ENCODE data around the gene MAN2A2.

The MAN2A2 gene

GRCh38 chr15:90947577-90948357 is 44.7 kb downstream of the MAN2A2 start:
- no peak for DNase-seq

- DNase-seq: no peak
Observed at GRCh38 chr15:90948506-90948905, 45.4 kb downstream of the MAN2A2 start.

GRCh38 chr15:90949979-90950675 is 47.0 kb downstream of the MAN2A2 start:
- DNase-seq: no peak

GRCh38 chr15:90950676-90951075 is 47.6 kb downstream of the MAN2A2 start:
- DNase-seq: no peak

- no peak for DNase-seq
Observed at GRCh38 chr15:90952901-90953677, 50.0 kb downstream of the MAN2A2 start.

- DNase-seq: no peak
Observed at GRCh38 chr15:90953947-90954711, 51.0 kb downstream of the MAN2A2 start.

GRCh38 chr15:90954712-90955623 is 51.9 kb downstream of the MAN2A2 start, which contains the start of gene RCCD1:
Gene RCCD1 (plus strand): TSS chr15:90954884. CDS start chr15:90956735, 1,851 bp downstream.
- DNase-seq: peak; percentile 94

GRCh38 chr15:90955624-90956273 is 52.6 kb downstream of the MAN2A2 start:
- DNase-seq: no peak

GRCh38 chr15:90956274-90957030 is 53.4 kb downstream of the MAN2A2 start:
- peak; percentile 55 for DNase-seq

GRCh38 chr15:90957031-90957790 is 54.1 kb downstream of the MAN2A2 start:
- DNase-seq: no peak

GRCh38 chr15:90957791-90958190 is 54.7 kb downstream of the MAN2A2 start:
- no peak for DNase-seq

GRCh38 chr15:90959028-90959595 is 56.0 kb downstream of the MAN2A2 start:
- no peak for DNase-seq

- no peak for DNase-seq
Observed at GRCh38 chr15:90959894-90960293, 56.8 kb downstream of the MAN2A2 start.

GRCh38 chr15:90960298-90961091 is 57.4 kb downstream of the MAN2A2 start:
- DNase-seq: no peak

GRCh38 chr15:90962021-90962420 is 58.9 kb downstream of the MAN2A2 start:
- DNase-seq: no peak

- no peak for DNase-seq
Observed at GRCh38 chr15:90966262-90966661, 63.2 kb downstream of the MAN2A2 start.

GRCh38 chr15:90967206-90967605 is 64.1 kb downstream of the MAN2A2 start:
- DNase-seq: no peak

- DNase-seq: no peak
Observed at GRCh38 chr15:90968434-90968833, 65.3 kb downstream of the MAN2A2 start.
